Epidermal melanocyte (primary cell): Measurements from ENCODE around the gene GREM1.

ENCODE experiments used
- DNase-seq: peaks from one replicate; pipeline ENCODE4 v3.0.0; 2011; ENCODE audit warnings: low spot score; ENCODE audit not compliant: insufficient read length

Gene GREM1

GRCh38 chr15:32781781-32782180, 64.0 kb downstream of the GREM1 start:
- DNase-seq: no peak

GRCh38 chr15:32784581-32784980, 66.8 kb downstream of the GREM1 start:
- no peak for DNase-seq

GRCh38 chr15:32786906-32787305, 69.1 kb downstream of the GREM1 start:
- DNase-seq: no peak

- no peak for DNase-seq
These were observed 70.1 kb downstream of the GREM1 start for GRCh38 chr15:32787949-32788348.

GRCh38 chr15:32790352-32790999, 72.7 kb downstream of the GREM1 start:
- no peak for DNase-seq

GRCh38 chr15:32792436-32792835, 74.6 kb downstream of the GREM1 start:
- no peak for DNase-seq
